ENCODE measurements around the gene IL4R. TPM values are rescaled to one million over a fixed set of nuclear protein-coding genes. Genes with fewer than 3 reads are reported as not detected.

Gene IL4R
- total and polyA plus RNA-seq, 10 of the 15 experiments (the other 5 are each of a cell fraction or from before 2014, with no cell fraction given) = 2.6 to 70.4 (median 36.6) TPM

GRCh38 chr16:27364493-27365141 is 50.8 kb downstream of the IL4R start:
- ATAC-seq (no peak), FAIRE-seq (no peak), DNase-seq (ENCODE audit: low read depth, low spot score) (no peak)
- Histone ChIP-seq H3K4me2 (ENCODE audit: control insufficient read depth, insufficient read depth) (no peak overlapping the region), H4K20me1 (ENCODE audit: control insufficient read depth, insufficient read depth) (no peaks in the 10 kb centered on the region), H3K27me3 (replicated peaks in 1 of 2; ENCODE audit: control insufficient read depth in 2 of 2, insufficient read depth in 2 of 2, low read length in 1 of 2) (no peaks in the 10 kb centered on the region), H3K36me3 (ENCODE audit: control insufficient read depth in 2 of 2, insufficient read depth in 2 of 2, low read length in 1 of 2) (peaks cover 0 to 18% of the 10 kb centered on the region in 2 experiments; a peak in 3 of 4 replicates), H3K4me3 (no peak overlapping the region), H3K27ac (ENCODE audit: control insufficient read depth, insufficient read depth) (no peak overlapping the region), H2AFZ (ENCODE audit: control insufficient read depth, low read depth, low read length) (no peak overlapping the region), H3K9me3 (replicated peaks; ENCODE audit: control insufficient read depth, insufficient read depth, low read length) (no peaks in the 10 kb centered on the region; the same call in 2 of the 3 replicates), H3K4me1 (ENCODE audit: control insufficient read depth, insufficient read depth, low read length) (peaks cover 29% of the 10 kb centered on the region), H3K9ac (ENCODE audit: control insufficient read depth, insufficient read depth, low read length) (no peak overlapping the region), H3K79me2 (ENCODE audit: control insufficient read depth, insufficient read depth, low read length) (no peaks in the 10 kb centered on the region)
- intact Hi-C loops (cut with micrococcal nuclease; ENCODE audit: unreplicated experiment) = loop anchor here (5.0 kb wide), 1 partner anchor 47 kb away; no protein-coding TSS in a partner anchor
- ChIA-PET CTCF (interaction anchor here (1.0 to 11.8 kb wide), 6 partner anchors 47 to 211 kb away, joined by 3 to 259 read pairs (median 70); no protein-coding TSS in a partner anchor), SMC1A (ENCODE audit: uncharacterized antibody, unreplicated experiment) (interaction anchor here (0.9 to 5.5 kb wide), 5 partner anchors 36 to 132 kb away, joined by 3 to 65 read pairs (median 11); partner anchors contain the start of gene IL21R), RAD21 (ENCODE audit: unreplicated experiment) (interaction anchor here (2.2 to 6.5 kb wide), 4 partner anchors 40 to 128 kb away, joined by 9 to 168 read pairs (median 64); partner anchors contain the start of gene IL21R), POLR2A (no interaction called here)
- TF ChIP-seq, protein P1, sequence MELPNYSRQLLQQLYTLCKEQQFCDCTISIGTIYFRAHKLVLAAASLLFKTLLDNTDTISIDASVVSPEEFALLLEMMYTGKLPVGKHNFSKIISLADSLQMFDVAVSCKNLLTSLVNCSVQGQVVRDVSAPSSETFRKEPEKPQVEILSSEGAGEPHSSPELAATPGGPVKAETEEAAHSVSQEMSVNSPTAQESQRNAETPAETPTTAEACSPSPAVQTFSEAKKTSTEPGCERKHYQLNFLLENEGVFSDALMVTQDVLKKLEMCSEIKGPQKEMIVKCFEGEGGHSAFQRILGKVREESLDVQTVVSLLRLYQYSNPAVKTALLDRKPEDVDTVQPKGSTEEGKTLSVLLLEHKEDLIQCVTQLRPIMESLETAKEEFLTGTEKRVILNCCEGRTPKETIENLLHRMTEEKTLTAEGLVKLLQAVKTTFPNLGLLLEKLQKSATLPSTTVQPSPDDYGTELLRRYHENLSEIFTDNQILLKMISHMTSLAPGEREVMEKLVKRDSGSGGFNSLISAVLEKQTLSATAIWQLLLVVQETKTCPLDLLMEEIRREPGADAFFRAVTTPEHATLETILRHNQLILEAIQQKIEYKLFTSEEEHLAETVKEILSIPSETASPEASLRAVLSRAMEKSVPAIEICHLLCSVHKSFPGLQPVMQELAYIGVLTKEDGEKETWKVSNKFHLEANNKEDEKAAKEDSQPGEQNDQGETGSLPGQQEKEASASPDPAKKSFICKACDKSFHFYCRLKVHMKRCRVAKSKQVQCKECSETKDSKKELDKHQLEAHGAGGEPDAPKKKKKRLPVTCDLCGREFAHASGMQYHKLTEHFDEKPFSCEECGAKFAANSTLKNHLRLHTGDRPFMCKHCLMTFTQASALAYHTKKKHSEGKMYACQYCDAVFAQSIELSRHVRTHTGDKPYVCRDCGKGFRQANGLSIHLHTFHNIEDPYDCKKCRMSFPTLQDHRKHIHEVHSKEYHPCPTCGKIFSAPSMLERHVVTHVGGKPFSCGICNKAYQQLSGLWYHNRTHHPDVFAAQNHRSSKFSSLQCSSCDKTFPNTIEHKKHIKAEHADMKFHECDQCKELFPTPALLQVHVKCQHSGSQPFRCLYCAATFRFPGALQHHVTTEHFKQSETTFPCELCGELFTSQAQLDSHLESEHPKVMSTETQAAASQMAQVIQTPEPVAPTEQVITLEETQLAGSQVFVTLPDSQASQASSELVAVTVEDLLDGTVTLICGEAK (IDR thresholded peaks at IDR 0.05; ENCODE audit: borderline replicate concordance) = peak; percentile 86
- TF ChIP-seq BRCA1 (IDR thresholded peaks at IDR 0.05; ENCODE audit: low read depth, low read length) = no peak
- no TSS peak for BruUV-seq (replicated peaks)
- WGBS (ENCODE audit: insufficient coverage, insufficient replicate concordance, low lambda C conversion rate, missing lambda C conversion rate) = 52% methylated on average over 6 of the region's 6 CpGs
- in situ Hi-C loops (cut with MboI) = loop anchor here (25.0 kb wide), 1 partner anchor 1527 kb away; no protein-coding TSS in a partner anchor
